ENCODE measurements around the gene NUP93.
"Not testable (repeated sequence)": the region's sequence is repeated elsewhere in the genome, so short reads cannot be mapped to it uniquely, and the experiment has no call there.

NUP93 gene

GRCh38 chr16:56779906-56780305 lies 50.0 kb downstream of the NUP93 start:
- no peak for DNase-seq (ENCODE audit: low spot score)

DNA sequence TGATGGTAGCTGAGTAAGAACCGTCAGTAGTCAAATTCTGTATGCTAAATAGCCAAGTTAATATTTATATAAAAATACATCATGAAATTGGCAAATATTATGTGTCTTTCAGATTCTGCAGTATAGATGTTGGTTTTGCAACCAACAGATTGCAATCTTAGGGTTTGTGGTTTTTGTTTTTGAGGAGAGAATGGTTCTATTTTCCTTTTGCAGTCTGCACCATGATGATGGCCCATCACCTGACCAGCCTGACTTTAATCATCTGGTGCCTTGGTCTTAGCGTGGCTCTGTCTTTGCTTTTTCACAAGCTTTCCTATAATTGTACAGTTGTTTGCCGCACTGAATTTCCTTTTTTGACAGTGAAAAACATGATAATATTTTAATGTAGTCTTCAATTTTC lies 50.7 kb downstream of the NUP93 start:
- DNase-seq (ENCODE audit: low spot score): no peak

DNA sequence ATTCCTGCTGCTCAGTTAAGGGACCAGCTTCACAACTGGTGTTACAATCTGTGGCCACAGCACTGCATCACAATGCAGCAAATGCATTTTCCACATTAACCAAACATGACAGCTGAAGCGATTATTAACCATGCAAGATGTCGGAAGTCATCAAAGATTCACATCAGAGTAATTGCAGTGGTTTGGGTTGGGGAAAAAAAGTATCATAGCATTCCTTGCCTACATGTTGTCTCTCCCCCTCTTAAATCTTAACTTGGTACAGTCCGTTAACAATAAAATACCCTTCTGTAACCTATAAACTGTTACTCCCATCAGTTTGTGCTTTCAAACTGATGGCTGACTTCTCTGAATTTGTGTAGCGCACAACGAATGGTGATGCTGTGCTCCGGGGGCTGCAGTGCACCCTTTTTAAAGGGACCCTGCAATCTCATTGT lies 51.6 kb downstream of the NUP93 start:
- DNase-seq (ENCODE audit: low spot score): no peak

GRCh38 chr16:56783344-56783743 lies 53.4 kb downstream of the NUP93 start:
- no peak for DNase-seq (ENCODE audit: low spot score)

- DNase-seq (ENCODE audit: low spot score): no peak
Observed at GRCh38 chr16:56785317-56785716, 55.4 kb downstream of the NUP93 start.

GRCh38 chr16:56787167-56787566 lies 57.2 kb downstream of the NUP93 start:
- no peak for DNase-seq (ENCODE audit: low spot score)

GRCh38 chr16:56788435-56788834 lies 58.5 kb downstream of the NUP93 start:
- DNase-seq (ENCODE audit: low spot score): no peak

DNA sequence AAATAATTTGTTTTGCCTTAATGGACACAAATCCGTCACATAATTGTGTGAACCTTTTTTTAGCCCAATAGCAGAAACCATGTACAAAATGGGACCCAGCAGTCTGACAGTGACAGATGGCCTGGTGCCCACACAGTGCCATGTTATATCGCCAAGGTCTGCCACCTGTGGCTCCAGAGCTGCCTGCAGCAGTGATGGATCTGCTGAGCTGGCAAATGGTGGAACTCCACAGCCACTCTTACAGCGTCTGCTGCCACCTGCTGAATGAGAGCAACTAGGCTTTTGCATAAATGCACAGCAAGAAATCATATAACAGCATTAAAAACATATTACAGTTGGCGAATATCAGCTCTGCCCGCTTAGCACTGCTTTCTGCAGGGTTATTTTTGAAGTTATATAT lies 59.4 kb downstream of the NUP93 start:
- peak; percentile 67 for DNase-seq (ENCODE audit: low spot score)

DNA sequence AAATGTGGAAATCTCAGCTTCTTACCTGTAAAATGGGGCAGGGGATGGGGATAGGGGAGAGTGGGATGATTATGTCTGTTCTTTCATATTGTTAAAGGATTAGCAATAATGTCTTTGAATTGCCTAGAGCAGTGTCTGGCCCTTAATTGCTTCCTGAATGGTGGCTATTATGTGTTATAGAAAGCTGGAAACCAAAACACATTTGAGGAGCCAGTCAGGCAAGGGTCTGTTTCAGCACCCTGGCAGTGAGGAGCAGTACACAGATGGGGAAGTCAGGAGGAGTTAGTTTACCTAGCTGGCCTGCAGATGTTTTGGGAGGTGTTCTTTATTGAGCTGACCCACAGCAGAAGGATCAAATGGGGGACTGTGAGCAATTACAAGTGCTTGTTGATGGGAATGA lies 63.0 kb downstream of the NUP93 start:
- no peak for DNase-seq (ENCODE audit: low spot score)

DNA sequence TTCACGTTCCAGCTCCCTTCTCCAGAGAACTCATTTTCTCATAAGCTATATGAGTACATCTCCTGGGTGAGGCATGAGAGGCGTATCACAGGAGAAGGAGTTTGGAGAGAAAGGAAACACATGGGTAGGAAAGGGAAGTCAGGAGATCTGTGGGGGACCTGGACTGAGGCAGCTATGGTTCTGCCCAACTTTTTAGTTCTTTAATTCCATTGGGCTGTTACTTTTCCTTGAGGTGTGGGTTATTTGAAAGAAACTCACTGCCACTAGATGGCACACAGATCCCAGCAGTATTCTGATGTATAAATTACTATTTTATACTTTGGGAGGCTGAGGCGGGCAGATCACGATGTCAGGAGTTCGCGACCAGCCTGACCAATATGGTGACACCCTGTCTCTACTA lies 63.6 kb downstream of the NUP93 start:
- DNase-seq (ENCODE audit: low spot score): no peak

- no peak for DNase-seq (ENCODE audit: low spot score)
Observed at GRCh38 chr16:56795011-56795410, 65.1 kb downstream of the NUP93 start.

- DNase-seq (ENCODE audit: low spot score): not testable (repeated sequence)
Observed at GRCh38 chr16:56797038-56797437, 67.1 kb downstream of the NUP93 start.

GRCh38 chr16:56797861-56798260 lies 67.9 kb downstream of the NUP93 start:
- no peak for DNase-seq (ENCODE audit: low spot score)

DNA sequence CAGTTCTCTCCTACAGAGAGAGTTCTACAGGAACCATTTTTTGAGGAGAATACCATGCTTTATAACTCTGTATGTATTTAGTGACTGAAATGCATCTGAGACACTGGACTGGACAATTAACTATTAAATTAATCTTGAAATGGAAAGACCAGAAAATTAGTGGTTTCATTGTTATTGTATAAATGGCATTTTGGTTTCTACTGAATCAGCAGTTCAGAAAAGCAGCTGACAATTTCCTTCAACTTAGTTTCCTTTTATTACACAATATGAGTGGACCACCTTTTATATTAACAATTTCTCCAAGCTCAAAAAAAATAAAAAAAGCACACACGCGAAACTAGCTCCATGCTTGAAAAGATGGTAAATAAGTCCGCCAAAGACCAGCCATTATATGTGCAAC lies 69.0 kb downstream of the NUP93 start:
- no peak for DNase-seq (ENCODE audit: low spot score)

DNA sequence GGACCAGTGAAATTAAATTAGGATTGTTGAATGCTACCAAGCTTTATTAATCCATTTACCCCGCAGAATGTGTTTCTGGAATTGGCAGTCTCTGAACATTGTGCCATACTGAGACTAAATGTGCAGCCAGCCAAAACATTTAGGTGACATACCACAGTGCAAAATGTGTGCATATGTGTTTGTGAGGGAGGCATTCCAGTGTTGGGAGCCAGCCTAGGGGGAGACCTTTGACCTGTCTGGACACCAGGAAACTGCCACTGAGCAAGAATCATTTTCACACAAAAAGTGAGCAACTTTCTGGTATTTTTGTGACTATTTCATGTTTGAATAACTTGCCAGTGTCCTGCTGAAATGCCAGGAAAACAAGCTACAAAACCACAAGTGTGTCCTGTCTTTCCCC lies 70.4 kb downstream of the NUP93 start:
- no peak for DNase-seq (ENCODE audit: low spot score)

DNA sequence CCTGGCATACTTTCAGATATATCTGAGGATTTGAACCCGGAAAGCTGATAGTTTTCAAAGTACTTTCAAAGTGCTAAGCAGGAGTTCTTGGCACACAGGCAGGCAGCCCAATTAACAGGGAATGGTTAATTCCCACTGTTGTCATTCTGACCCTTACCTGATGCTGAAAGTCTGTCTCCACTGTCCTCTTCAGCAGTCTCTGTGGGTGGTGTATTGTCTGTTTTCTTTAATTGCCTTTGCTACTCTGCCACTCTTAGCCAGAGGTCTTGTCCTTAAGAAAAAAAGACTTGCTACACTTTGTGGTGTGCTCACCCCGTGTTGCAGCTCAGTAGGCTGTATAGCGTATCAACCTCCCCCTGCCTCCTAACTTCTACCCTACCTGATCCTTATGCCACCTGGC lies 71.8 kb downstream of the NUP93 start:
- no peak for DNase-seq (ENCODE audit: low spot score)

DNA sequence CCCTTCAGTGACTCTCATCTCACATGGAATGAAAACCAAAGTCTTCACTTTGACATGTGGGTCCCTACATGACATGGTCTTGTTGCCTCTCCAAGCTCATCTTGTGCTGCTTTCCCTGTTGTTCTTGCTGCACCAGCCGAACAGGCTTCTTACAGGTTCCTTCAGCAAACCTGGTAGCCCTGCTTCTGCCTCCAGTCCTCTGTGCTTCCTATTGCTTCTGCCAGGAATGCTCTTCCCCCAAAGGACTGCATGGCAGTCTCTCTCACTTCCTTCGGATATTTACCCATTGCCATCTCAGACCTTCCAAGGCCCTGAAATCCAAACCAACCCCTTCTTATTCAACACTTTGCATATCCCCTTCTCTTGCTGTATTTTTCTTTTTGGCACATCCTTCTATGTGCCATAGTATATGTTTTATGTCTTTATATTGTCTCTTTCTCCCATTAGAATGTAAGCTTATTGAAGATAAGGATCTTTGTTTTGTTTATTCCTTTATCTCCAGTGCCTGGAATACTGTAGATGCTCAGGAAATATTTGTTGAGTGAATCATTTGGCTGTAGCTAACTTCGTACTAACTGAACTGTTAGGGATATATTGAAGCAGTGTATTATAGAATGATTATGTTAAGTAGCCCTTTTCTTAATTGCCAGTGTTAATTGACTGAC lies 77.2 kb downstream of the NUP93 start:
- DNase-seq (ENCODE audit: low spot score): no peak

DNA sequence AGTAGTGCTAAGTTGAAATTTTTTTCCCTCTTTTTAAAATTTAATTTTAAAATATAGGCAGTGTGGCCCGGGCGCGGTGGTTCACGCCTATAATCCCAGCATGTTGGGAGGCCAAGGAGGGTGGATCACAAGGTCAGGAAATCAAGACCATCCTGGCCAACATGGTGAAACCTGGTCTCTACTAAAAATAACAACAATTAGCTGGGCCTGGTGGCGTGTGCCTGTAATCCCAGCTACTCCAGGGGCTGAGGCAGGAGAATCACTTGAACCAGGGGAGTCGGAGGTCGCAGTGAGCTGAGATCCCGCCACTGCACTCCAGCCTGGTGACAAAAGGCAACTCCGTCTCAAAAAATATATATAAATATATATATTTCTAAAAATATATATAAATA lies 77.7 kb downstream of the NUP93 start:
- not testable (repeated sequence) for DNase-seq (ENCODE audit: low spot score)

DNA sequence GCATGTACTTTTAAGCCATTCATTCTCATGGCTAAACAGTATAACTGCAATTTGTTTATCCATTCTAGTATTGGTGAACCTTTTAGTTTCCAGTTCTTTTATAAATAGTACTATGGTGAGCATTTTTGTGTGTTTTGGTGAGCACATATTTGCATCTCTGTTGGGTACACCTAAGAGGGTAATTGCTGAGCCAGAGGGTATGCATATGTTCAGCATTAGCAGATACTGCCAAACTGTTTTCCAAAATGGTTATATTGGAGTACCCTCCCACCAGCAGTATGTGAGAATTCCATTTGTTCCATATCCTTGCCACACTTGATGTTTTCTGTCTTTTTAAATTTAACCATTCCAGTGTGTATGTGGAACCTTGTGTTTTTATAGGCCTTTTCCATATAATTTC lies 81.0 kb downstream of the NUP93 start:
- DNase-seq (ENCODE audit: low spot score): no peak

GRCh38 chr16:56811602-56812001 lies 81.7 kb downstream of the NUP93 start:
- DNase-seq (ENCODE audit: low spot score): not testable (repeated sequence)

GRCh38 chr16:56812884-56813283 lies 83.0 kb downstream of the NUP93 start:
- no peak for DNase-seq (ENCODE audit: low spot score)

- DNase-seq (ENCODE audit: low spot score): no peak
Observed at GRCh38 chr16:56814537-56815432, 84.9 kb downstream of the NUP93 start.

GRCh38 chr16:56815721-56816120 lies 85.8 kb downstream of the NUP93 start:
- DNase-seq (ENCODE audit: low spot score): no peak

DNA sequence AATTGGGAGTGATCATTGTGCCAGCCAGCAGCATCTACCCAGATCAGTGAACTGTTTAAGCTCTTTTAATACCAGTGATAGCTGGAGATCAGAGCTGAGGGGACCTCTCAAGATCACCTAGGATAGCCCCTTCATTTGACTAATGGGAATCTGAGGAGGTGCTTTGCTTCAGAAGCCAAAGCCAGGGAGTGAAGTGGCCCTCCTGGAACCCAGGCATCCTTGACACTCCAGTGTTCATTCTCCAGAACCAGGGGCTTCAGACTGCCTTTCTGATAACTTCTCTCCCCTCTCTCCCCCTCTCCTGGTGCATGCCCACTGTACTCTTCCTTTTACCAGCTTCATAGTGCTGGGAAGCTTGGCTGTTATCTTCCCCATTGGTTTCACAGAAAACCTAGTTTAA lies 87.1 kb downstream of the NUP93 start:
- DNase-seq (ENCODE audit: low spot score): no peak

Measured in D341Med (cell line).